ENCODE measurements around the gene TMEM192.

The TMEM192 gene

DNA sequence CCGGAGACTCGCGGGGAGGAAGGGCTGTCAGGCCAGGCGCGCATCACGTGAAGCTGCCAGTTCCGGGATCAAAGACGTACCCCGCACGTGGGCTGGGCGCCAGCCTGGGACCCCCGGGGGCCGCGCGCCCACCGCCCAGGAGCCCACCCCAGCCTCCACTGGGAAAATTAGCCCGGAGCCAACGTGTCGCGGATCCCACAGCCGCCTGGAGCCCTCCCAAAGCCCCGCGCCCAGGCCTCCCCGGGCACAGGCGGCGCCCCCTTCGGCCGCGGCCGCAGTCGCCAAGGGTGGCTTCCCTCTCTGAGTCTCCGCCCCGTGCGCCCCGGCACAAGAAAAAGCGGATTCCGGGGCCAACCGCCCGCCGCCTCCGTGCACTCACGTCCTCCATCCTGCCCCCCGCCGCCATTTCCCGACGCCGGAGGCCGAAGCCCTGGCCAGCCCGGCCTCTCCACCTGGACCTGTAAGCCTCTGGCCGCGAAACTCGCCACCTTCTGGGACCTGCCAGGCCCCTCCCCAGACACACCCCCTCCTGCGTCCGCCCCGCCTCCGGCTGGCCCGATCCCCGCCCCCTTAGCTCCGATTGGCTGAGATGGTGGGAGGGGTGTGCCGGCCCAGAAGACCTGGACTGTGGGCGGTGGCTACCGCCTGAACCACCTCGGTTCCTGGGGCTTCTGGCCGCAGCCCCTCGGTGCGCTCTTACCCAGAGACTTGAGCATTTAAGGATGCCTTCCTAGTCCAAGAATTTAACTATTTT lies at the start of gene TMEM192:
TMEM192 (minus strand) TSS at position 493 of the 754 bp plus-strand sequence; CDS start at position 406, 87 bp downstream.
- peak within 1 kb of the TSS; percentile 84 for H3K4me3 ChIP-seq (ENCODE audit: low read length)
- TF ChIP-seq EZH2phosphoT487 (IDR thresholded peaks at IDR 0.05; ENCODE audit: low read length): no peak
- TF ChIP-seq, protein P1, sequence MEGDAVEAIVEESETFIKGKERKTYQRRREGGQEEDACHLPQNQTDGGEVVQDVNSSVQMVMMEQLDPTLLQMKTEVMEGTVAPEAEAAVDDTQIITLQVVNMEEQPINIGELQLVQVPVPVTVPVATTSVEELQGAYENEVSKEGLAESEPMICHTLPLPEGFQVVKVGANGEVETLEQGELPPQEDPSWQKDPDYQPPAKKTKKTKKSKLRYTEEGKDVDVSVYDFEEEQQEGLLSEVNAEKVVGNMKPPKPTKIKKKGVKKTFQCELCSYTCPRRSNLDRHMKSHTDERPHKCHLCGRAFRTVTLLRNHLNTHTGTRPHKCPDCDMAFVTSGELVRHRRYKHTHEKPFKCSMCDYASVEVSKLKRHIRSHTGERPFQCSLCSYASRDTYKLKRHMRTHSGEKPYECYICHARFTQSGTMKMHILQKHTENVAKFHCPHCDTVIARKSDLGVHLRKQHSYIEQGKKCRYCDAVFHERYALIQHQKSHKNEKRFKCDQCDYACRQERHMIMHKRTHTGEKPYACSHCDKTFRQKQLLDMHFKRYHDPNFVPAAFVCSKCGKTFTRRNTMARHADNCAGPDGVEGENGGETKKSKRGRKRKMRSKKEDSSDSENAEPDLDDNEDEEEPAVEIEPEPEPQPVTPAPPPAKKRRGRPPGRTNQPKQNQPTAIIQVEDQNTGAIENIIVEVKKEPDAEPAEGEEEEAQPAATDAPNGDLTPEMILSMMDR (IDR thresholded peaks at IDR 0.05; ENCODE audit: low read length): peak; percentile 45
- no peaks in the 10 kb centered on the region for H3K4me1 ChIP-seq (ENCODE audit: low read length)
- H3K79me2 ChIP-seq (ENCODE audit: low read length): peaks cover 22% of the 10 kb centered on the region
- H3F3A ChIP-seq (ENCODE audit: insufficient read depth, low read length): no peaks in the 10 kb centered on the region
- H3K9me3 ChIP-seq (replicated peaks; ENCODE audit: insufficient read depth, low read length): no peaks in the 10 kb centered on the region
- H3K9ac ChIP-seq (ENCODE audit: low read length): peak within 1 kb of the TSS; percentile 92
- H2AFZ ChIP-seq (ENCODE audit: low read length): peak within 1 kb of the TSS; percentile 88
- peak within 1 kb of the TSS; percentile 57; the same call in 1 of the 2 replicates for H3K27ac ChIP-seq (ENCODE audit: low read length)
- H3K9me2 ChIP-seq (replicated peaks; ENCODE audit: insufficient read depth, low read length): no peaks in the 10 kb centered on the region
- no peaks in the 10 kb centered on the region for H3K36me3 ChIP-seq (replicated peaks; ENCODE audit: insufficient read depth, low read length)
- H3K27me3 ChIP-seq (replicated peaks; ENCODE audit: insufficient read depth, low read length): peaks cover 36% of the 10 kb centered on the region
- no peaks in the 10 kb centered on the region for H4K20me1 ChIP-seq (ENCODE audit: insufficient read depth, low read length)
- peak within 1 kb of the TSS; percentile 64 for H3K4me2 ChIP-seq (ENCODE audit: low read depth, low read length)
- peak; percentile 86 for DNase-seq

DNA sequence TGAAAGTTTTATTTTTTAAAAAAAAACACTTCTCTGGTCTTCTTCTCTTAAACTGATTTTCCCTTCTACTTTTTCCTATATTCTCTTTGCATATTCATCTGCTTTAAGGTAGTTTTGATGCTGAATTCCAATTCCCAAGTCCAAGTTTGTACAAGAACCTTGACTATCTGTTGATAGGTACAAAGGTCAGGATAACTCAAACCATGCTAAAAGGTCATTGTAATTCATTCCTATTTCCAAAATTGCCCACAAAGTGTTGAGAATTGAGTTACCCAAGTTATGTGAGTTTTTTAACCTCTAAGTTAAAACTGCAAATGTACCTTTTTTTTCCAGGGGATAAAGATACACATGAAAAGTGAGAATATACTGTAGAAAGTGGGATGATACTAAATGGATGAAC lies 46.1 kb upstream of the TMEM192 start:
- no peaks in the 10 kb centered on the region for H3K9me2 ChIP-seq (replicated peaks; ENCODE audit: insufficient read depth, low read length)
- H3K9me3 ChIP-seq (replicated peaks; ENCODE audit: insufficient read depth, low read length): no peaks in the 10 kb centered on the region
- H3K4me3 ChIP-seq (ENCODE audit: low read length): no peak overlapping the region
- H3F3A ChIP-seq (ENCODE audit: insufficient read depth, low read length): no peaks in the 10 kb centered on the region
- no peaks in the 10 kb centered on the region for H3K36me3 ChIP-seq (replicated peaks; ENCODE audit: insufficient read depth, low read length)
- H3K27ac ChIP-seq (ENCODE audit: low read length): no peak overlapping the region
- H3K9ac ChIP-seq (ENCODE audit: low read length): no peak overlapping the region
- TF ChIP-seq, protein P1 (IDR thresholded peaks at IDR 0.05; ENCODE audit: low read length): no peak
- TF ChIP-seq EZH2 (optimal IDR thresholded peaks at IDR 0.05; ENCODE audit: low read depth, low read length) (no peak), EZH2phosphoT487 (IDR thresholded peaks at IDR 0.05; ENCODE audit: low read length) (no peak)
- no peaks in the 10 kb centered on the region for H3K4me1 ChIP-seq (ENCODE audit: low read length)
- H2AFZ ChIP-seq (ENCODE audit: low read length): no peak overlapping the region
- no peaks in the 10 kb centered on the region for H3K79me2 ChIP-seq (ENCODE audit: low read length)
- no peaks in the 10 kb centered on the region for H3K27me3 ChIP-seq (replicated peaks; ENCODE audit: insufficient read depth, low read length)
- no peak overlapping the region for H3K4me2 ChIP-seq (ENCODE audit: low read depth, low read length)
- no peaks in the 10 kb centered on the region for H4K20me1 ChIP-seq (ENCODE audit: insufficient read depth, low read length)
- no peak for DNase-seq

DNA sequence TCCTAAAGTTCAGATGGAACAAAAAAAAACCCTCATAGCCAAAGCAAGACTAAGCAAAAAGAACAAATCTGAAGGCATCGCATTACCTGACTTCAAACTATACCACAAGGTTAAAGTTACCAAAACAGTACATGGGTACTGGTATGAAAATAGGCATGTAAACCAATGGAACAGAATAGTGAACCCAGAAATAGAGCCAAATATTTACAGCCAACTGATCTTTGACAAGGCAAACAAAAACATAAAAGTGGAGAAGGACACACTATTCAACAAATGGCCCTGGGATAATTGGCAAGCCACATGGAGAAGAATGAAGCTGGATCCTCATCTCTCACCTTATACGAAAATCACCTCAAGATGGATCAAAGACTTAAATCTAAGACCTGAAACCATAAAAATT lies 44.2 kb upstream of the TMEM192 start:
- Histone ChIP-seq H3K27me3 (replicated peaks; ENCODE audit: insufficient read depth, low read length) (no peaks in the 10 kb centered on the region), H3K79me2 (ENCODE audit: low read length) (no peaks in the 10 kb centered on the region), H3K27ac (ENCODE audit: low read length) (no peak overlapping the region), H3K9me3 (replicated peaks; ENCODE audit: insufficient read depth, low read length) (no peaks in the 10 kb centered on the region), H3F3A (ENCODE audit: insufficient read depth, low read length) (no peaks in the 10 kb centered on the region), H3K36me3 (replicated peaks; ENCODE audit: insufficient read depth, low read length) (no peaks in the 10 kb centered on the region), H3K9ac (ENCODE audit: low read length) (no peak overlapping the region), H3K9me2 (replicated peaks; ENCODE audit: insufficient read depth, low read length) (no peaks in the 10 kb centered on the region), H4K20me1 (ENCODE audit: insufficient read depth, low read length) (no peaks in the 10 kb centered on the region), H2AFZ (ENCODE audit: low read length) (no peak overlapping the region), H3K4me3 (ENCODE audit: low read length) (no peak overlapping the region), H3K4me1 (ENCODE audit: low read length) (no peaks in the 10 kb centered on the region), H3K4me2 (ENCODE audit: low read depth, low read length) (no peak overlapping the region)
- DNase-seq: no peak
- TF ChIP-seq EZH2 (optimal IDR thresholded peaks at IDR 0.05; ENCODE audit: low read depth, low read length): no peak
- TF ChIP-seq EZH2phosphoT487 (IDR thresholded peaks at IDR 0.05; ENCODE audit: low read length): no peak
- TF ChIP-seq, protein P1 (IDR thresholded peaks at IDR 0.05; ENCODE audit: low read length): no peak

Measured in MM.1S (cell line).